GM23338 (cell line): ENCODE results near the gene C1orf56. TPM values are rescaled to one million over a fixed set of nuclear protein-coding genes. Genes with fewer than 3 reads are reported as not detected.

Source experiments
- ATAC-seq: fragments of 200-7000 bp; cut with Tn5 transposase; 3 replicates; pipeline ENCODE4 v1.9.1; 2020
- DNase-seq: peaks from one replicate; pipeline ENCODE4 v3.0.0-alpha.2; 2015; ENCODE audit warnings: low spot score
- H2AFZ ChIP-seq: fragments of 200-600 bp; sonication (generic); 2 replicates; pipeline ENCODE4 v1.8.0; 2016; ENCODE audit warnings: antibody characterized with exemption, mild to moderate bottlenecking, moderate library complexity
- H3F3A ChIP-seq: fragments of 200-600 bp; sonication (generic); replicated peaks from 2 replicates; pipeline ENCODE4 v1.8.0; 2017; ENCODE audit warnings: antibody characterized with exemption, mixed run types, low read depth
- H3K27ac ChIP-seq: fragments of 200-600 bp; sonication (generic); 2 replicates; pipeline ENCODE4 v1.6.1; 2016; ENCODE audit warnings: low read depth
- H3K27me3 ChIP-seq: fragments of 200-600 bp; sonication (generic); 2 replicates; pipeline ENCODE4 v1.8.0; 2016; ENCODE audit warnings: mild to moderate bottlenecking, mixed run types, moderate library complexity; ENCODE audit not compliant: insufficient read depth
- H3K36me3 ChIP-seq: fragments of 200-600 bp; sonication (generic); 2 replicates; pipeline ENCODE4 v1.8.0; 2016; ENCODE audit warnings: mild to moderate bottlenecking; ENCODE audit not compliant: insufficient read depth
- H3K4me1 ChIP-seq: fragments of 200-600 bp; sonication (generic); 2 replicates; pipeline ENCODE4 v1.8.0; 2016; ENCODE audit warnings: mild to moderate bottlenecking, moderate library complexity; ENCODE audit not compliant: insufficient read depth
- H3K4me2 ChIP-seq: fragments of 200-600 bp; sonication (generic); 2 replicates; pipeline ENCODE4 v1.7.1; 2017; ENCODE audit warnings: mixed run types
- H3K4me3 ChIP-seq: fragments of 200-600 bp; sonication (generic); 2 replicates; pipeline ENCODE4 v1.6.1; 2016; ENCODE audit warnings: mixed run types
- H3K79me2 ChIP-seq: fragments of 200-600 bp; sonication (generic); replicated peaks from 2 replicates; pipeline ENCODE4 v1.8.0; 2017; ENCODE audit warnings: mild to moderate bottlenecking; ENCODE audit not compliant: insufficient read depth
- H3K9me2 ChIP-seq: fragments of 200-600 bp; sonication (generic); 2 replicates; pipeline ENCODE4 v1.8.0; 2017; ENCODE audit not compliant: insufficient read depth
- H4K20me1 ChIP-seq: fragments of 200-600 bp; sonication (generic); replicated peaks from 2 replicates; pipeline ENCODE4 v1.8.0; 2017; ENCODE audit warnings: mild to moderate bottlenecking; ENCODE audit not compliant: insufficient read depth
- H3K27ac Mint-ChIP-seq: 2 replicates; pipeline ENCODE4 v1.8.0; 2020; ENCODE audit warnings: inconsistent platforms, mild to moderate bottlenecking, moderate library complexity, mixed read lengths
- H3K27me3 Mint-ChIP-seq: 3 replicates; pipeline ENCODE4 v1.8.0; 2022; ENCODE audit warnings: low read depth, mild to moderate bottlenecking, moderate library complexity, mixed read lengths, inconsistent platforms; ENCODE audit not compliant: insufficient read depth, poor library complexity
- H3K36me3 Mint-ChIP-seq: 3 replicates; pipeline ENCODE4 v1.8.0; 2021; ENCODE audit warnings: low read depth, mild to moderate bottlenecking, inconsistent platforms, moderate library complexity, mixed read lengths
- H3K4me1 Mint-ChIP-seq: 3 replicates; pipeline ENCODE4 v1.8.0; 2020; ENCODE audit warnings: mild to moderate bottlenecking, inconsistent platforms, mixed read lengths
- H3K4me3 Mint-ChIP-seq: 3 replicates; pipeline ENCODE4 v1.8.0; 2021; ENCODE audit warnings: moderate library complexity, mild to moderate bottlenecking, inconsistent platforms, mixed read lengths
- H3K9me3 Mint-ChIP-seq: 3 replicates; pipeline ENCODE4 v1.8.0; 2020; ENCODE audit warnings: moderate library complexity, mild to moderate bottlenecking, inconsistent platforms, mixed read lengths
- CREB1 ChIP-seq: fragments of 250-450 bp; sonication (Bioruptor Pico); IDR thresholded peaks from 2 replicates; pipeline ENCODE4 v1.5.0; 2020; ENCODE audit warnings: low read depth, mild to moderate bottlenecking, moderate library complexity
- EZH2 ChIP-seq: fragments of 200-600 bp; sonication (generic); IDR thresholded peaks from one replicate; pipeline ENCODE4 v1.8.0; 2017; ENCODE audit warnings: antibody characterized with exemption, mild to moderate bottlenecking, low read depth; ENCODE audit not compliant: unreplicated experiment
- JUNB ChIP-seq: IDR thresholded peaks from one replicate; pipeline ENCODE4 v1.6.1; 2016; ENCODE audit warnings: antibody characterized with exemption; ENCODE audit not compliant: unreplicated experiment
- REST ChIP-seq: IDR thresholded peaks from one replicate; pipeline ENCODE4 v1.6.1; 2018; ENCODE audit warnings: antibody characterized with exemption; ENCODE audit not compliant: unreplicated experiment
- STAT1 ChIP-seq: IDR thresholded peaks from one replicate; pipeline ENCODE4 v1.6.1; 2016; ENCODE audit warnings: antibody characterized with exemption; ENCODE audit not compliant: unreplicated experiment
- ZNF331 ChIP-seq: fragments of 250-450 bp; sonication (Bioruptor Pico); IDR thresholded peaks from 2 replicates; pipeline ENCODE4 v1.5.0; 2020; ENCODE audit warnings: low read depth, mild to moderate bottlenecking, moderate library complexity
- polyA plus RNA-seq: library from polyadenylated mRNA; unstranded; fragments of >200 nt; fragmentation: Nextera tagmentation; extraction: Ambion mirVana; gene quantifications from 2 replicates; pipeline ENCODE4 v1.2.1, GENCODE V29; 2016
- total RNA-seq: library from RNA; depleted of rRNA; stranded (reverse); fragments of >200 nt; shearing (Covaris generic); gene quantifications from 2 replicates; pipeline ENCODE4 v1.2.3, GENCODE V29; 2014
- TF ChIP-seq, protein P1 (sequence below): fragments of 250-450 bp; sonication (Bioruptor Pico); IDR thresholded peaks from 2 replicates; pipeline ENCODE4 v1.5.0; 2020; ENCODE audit warnings: mild to moderate bottlenecking, moderate library complexity
- TF ChIP-seq, protein P2 (sequence below), 2 experiments: fragments of 200-600 bp in 1 of 2; sonication (generic) in 1 of 2; conservative IDR thresholded peaks; 2 replicates each; pipeline versions ENCODE4 v1.5.1 to v1.6.1; 2016 to 2017; ENCODE audit warnings: antibody characterized with exemption in 2 of 2, low read depth in 2 of 2, mild to moderate bottlenecking in 2 of 2, moderate library complexity in 1 of 2

Gene C1orf56
- total and polyA plus RNA-seq, 2 experiments from 2014 or later = 3.9 to 27.8 TPM

DNA sequence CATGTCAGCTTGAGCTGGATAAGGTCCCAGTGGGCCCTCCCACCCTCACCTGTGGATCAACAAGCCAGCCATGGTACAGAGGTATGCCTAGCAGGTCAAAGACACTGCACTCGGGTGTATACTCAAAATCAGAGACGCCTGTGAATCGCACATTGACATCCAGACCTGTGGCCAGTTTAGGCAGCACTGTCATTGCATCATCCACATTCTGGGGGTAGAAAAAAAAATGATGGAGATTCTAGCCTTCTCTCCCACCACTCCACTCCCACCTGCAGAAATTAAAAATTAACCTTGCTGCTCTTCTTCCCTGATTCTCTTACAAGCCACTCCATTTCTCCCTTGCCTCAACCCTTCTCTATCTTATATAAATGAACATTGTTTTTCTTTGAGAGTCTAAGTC lies 47.1 kb upstream of the C1orf56 start:
- Histone ChIP-seq H2AFZ (no peak overlapping the region), H3F3A (no peaks in the 10 kb centered on the region), H3K79me2 (no peaks in the 10 kb centered on the region), H3K4me2 (no peak overlapping the region), H3K36me3 (no peaks in the 10 kb centered on the region), H3K4me3 (no peak overlapping the region), H4K20me1 (no peaks in the 10 kb centered on the region), H3K27ac (0 out of 2 replicates have a peak overlapping the region, but pooled peaks have one; percentile 33), H3K4me1 (peaks cover 7% of the 10 kb centered on the region), H3K27me3 (no peaks in the 10 kb centered on the region), H3K9me2 (no peaks in the 10 kb centered on the region)
- no peak for ATAC-seq
- Mint-ChIP-seq H3K4me3 (no peak overlapping the region), H3K4me1 (peaks cover 12% of the 10 kb centered on the region), H3K36me3 (peaks cover 5% of the 10 kb centered on the region; the same call in 2 of the 3 replicates), H3K9me3 (no peaks in the 10 kb centered on the region), H3K27ac (peak overlapping the region; percentile 9), H3K27me3 (peaks cover 18% of the 10 kb centered on the region)
- no peak for DNase-seq
- TF ChIP-seq, protein P1, sequence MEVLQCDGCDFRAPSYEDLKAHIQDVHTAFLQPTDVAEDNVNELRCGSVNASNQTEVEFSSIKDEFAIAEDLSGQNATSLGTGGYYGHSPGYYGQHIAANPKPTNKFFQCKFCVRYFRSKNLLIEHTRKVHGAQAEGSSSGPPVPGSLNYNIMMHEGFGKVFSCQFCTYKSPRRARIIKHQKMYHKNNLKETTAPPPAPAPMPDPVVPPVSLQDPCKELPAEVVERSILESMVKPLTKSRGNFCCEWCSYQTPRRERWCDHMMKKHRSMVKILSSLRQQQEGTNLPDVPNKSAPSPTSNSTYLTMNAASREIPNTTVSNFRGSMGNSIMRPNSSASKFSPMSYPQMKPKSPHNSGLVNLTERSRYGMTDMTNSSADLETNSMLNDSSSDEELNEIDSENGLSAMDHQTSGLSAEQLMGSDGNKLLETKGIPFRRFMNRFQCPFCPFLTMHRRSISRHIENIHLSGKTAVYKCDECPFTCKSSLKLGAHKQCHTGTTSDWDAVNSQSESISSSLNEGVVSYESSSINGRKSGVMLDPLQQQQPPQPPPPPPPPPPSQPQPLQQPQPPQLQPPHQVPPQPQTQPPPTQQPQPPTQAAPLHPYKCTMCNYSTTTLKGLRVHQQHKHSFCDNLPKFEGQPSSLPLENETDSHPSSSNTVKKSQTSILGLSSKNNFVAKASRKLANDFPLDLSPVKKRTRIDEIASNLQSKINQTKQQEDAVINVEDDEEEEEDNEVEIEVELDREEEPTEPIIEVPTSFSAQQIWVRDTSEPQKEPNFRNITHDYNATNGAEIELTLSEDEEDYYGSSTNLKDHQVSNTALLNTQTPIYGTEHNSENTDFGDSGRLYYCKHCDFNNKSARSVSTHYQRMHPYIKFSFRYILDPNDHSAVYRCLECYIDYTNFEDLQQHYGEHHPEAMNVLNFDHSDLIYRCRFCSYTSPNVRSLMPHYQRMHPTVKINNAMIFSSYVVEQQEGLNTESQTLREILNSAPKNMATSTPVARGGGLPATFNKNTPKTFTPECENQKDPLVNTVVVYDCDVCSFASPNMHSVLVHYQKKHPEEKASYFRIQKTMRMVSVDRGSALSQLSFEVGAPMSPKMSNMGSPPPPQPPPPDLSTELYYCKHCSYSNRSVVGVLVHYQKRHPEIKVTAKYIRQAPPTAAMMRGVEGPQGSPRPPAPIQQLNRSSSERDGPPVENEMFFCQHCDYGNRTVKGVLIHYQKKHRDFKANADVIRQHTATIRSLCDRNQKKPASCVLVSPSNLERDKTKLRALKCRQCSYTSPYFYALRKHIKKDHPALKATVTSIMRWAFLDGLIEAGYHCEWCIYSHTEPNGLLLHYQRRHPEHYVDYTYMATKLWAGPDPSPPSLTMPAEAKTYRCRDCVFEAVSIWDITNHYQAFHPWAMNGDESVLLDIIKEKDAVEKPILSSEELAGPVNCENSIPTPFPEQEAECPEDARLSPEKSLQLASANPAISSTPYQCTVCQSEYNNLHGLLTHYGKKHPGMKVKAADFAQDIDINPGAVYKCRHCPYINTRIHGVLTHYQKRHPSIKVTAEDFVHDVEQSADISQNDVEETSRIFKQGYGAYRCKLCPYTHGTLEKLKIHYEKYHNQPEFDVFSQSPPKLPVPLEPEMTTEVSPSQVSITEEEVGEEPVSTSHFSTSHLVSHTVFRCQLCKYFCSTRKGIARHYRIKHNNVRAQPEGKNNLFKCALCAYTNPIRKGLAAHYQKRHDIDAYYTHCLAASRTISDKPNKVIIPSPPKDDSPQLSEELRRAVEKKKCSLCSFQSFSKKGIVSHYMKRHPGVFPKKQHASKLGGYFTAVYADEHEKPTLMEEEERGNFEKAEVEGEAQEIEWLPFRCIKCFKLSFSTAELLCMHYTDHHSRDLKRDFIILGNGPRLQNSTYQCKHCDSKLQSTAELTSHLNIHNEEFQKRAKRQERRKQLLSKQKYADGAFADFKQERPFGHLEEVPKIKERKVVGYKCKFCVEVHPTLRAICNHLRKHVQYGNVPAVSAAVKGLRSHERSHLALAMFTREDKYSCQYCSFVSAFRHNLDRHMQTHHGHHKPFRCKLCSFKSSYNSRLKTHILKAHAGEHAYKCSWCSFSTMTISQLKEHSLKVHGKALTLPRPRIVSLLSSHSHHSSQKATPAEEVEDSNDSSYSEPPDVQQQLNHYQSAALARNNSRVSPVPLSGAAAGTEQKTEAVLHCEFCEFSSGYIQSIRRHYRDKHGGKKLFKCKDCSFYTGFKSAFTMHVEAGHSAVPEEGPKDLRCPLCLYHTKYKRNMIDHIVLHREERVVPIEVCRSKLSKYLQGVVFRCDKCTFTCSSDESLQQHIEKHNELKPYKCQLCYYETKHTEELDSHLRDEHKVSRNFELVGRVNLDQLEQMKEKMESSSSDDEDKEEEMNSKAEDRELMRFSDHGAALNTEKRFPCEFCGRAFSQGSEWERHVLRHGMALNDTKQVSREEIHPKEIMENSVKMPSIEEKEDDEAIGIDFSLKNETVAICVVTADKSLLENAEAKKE = no peak
- TF ChIP-seq REST = no peak
- no peak for TF ChIP-seq ZNF331 (CRISPR knock-in tag)
- no peak for TF ChIP-seq CREB1
- TF ChIP-seq JUNB = no peak
- no peak for TF ChIP-seq EZH2
- no peak for TF ChIP-seq STAT1
- TF ChIP-seq, protein P2, sequence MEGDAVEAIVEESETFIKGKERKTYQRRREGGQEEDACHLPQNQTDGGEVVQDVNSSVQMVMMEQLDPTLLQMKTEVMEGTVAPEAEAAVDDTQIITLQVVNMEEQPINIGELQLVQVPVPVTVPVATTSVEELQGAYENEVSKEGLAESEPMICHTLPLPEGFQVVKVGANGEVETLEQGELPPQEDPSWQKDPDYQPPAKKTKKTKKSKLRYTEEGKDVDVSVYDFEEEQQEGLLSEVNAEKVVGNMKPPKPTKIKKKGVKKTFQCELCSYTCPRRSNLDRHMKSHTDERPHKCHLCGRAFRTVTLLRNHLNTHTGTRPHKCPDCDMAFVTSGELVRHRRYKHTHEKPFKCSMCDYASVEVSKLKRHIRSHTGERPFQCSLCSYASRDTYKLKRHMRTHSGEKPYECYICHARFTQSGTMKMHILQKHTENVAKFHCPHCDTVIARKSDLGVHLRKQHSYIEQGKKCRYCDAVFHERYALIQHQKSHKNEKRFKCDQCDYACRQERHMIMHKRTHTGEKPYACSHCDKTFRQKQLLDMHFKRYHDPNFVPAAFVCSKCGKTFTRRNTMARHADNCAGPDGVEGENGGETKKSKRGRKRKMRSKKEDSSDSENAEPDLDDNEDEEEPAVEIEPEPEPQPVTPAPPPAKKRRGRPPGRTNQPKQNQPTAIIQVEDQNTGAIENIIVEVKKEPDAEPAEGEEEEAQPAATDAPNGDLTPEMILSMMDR (conservative IDR thresholded peaks at IDR 0.05; ENCODE audit: low read depth in 2 of 2) = no peak
